Type B pancreatic cell (in vitro differentiated cells): ENCODE data around the gene FFAR4. TPM values are rescaled to one million over a fixed set of nuclear protein-coding genes. Genes with fewer than 3 reads are reported as not detected.

ENCODE experiments used
- DNase-seq: peaks from one replicate; pipeline ENCODE4 v3.0.0; 2021; ENCODE audit warnings: mixed read lengths; ENCODE audit not compliant: unreplicated experiment; ENCODE audit errors: extremely low spot score
- H3K27ac Mint-ChIP-seq: 2 replicates; pipeline ENCODE4 v1.8.0; 2021; ENCODE audit warnings: mild to moderate bottlenecking, mixed read lengths
- H3K27me3 Mint-ChIP-seq: 2 replicates; pipeline ENCODE4 v1.8.0; 2021; ENCODE audit warnings: mixed read lengths
- H3K36me3 Mint-ChIP-seq: 2 replicates; pipeline ENCODE4 v1.8.0; 2021; ENCODE audit warnings: mixed read lengths
- H3K4me1 Mint-ChIP-seq: one replicate; pipeline ENCODE4 v1.8.0; 2021; ENCODE audit warnings: mixed read lengths; ENCODE audit not compliant: unreplicated experiment
- H3K4me3 Mint-ChIP-seq: 2 replicates; pipeline ENCODE4 v1.8.0; 2021; ENCODE audit warnings: mild to moderate bottlenecking, mixed read lengths
- H3K9me3 Mint-ChIP-seq: 2 replicates; pipeline ENCODE4 v1.8.0; 2021; ENCODE audit warnings: mixed read lengths
- CTCF ChIP-seq: fragments of 200-600 bp; sonication (generic); conservative IDR thresholded peaks from 2 replicates; pipeline ENCODE4 v1.5.0; 2021; ENCODE audit warnings: antibody characterized with exemption, mild to moderate bottlenecking
- total RNA-seq: library from RNA; stranded (reverse); gene quantifications from 2 replicates; pipeline ENCODE4 v1.2.1, GENCODE V29; 2021; ENCODE audit warnings: low replicate concordance

Gene FFAR4
- total RNA-seq, 1 donor from 2014 or later = 0.70 TPM

GRCh38 chr10:93591065-93591808 is 24.8 kb downstream of the FFAR4 start:
- no peaks in the 10 kb centered on the region for H3K9me3 Mint-ChIP-seq
- H3K4me1 Mint-ChIP-seq = peaks cover 4% of the 10 kb centered on the region
- H3K4me3 Mint-ChIP-seq = no peak overlapping the region
- H3K27ac Mint-ChIP-seq = no peak overlapping the region
- no peaks in the 10 kb centered on the region for H3K36me3 Mint-ChIP-seq
- no peak for DNase-seq
- peaks cover 22% of the 10 kb centered on the region for H3K27me3 Mint-ChIP-seq
- no peak for TF ChIP-seq CTCF

DNA sequence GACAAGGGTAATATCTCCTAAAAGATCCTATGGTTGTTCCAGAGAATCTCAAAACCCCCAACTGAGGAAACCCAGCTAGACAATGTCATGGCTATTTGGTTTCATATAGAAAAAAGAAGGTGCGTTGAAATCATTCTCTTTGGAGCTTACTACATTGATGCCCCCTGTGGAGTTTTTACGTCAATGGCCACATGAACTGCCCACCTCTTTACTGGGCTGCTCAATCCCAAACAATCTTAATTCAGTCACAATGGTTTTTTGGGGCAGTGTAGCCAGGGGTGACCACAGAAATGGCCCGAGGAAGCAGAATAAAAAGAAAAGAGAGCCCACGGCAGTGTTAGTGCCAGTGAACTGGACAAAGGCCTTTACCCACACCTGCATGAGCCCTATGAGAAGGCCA is 26.8 kb downstream of the FFAR4 start:
- no peaks in the 10 kb centered on the region for H3K36me3 Mint-ChIP-seq
- peaks cover 4% of the 10 kb centered on the region for H3K4me1 Mint-ChIP-seq
- H3K27ac Mint-ChIP-seq = no peak overlapping the region
- peaks cover 30% of the 10 kb centered on the region for H3K27me3 Mint-ChIP-seq
- no peak for TF ChIP-seq CTCF
- H3K9me3 Mint-ChIP-seq = no peaks in the 10 kb centered on the region
- no peak for DNase-seq
- no peak overlapping the region for H3K4me3 Mint-ChIP-seq

DNA sequence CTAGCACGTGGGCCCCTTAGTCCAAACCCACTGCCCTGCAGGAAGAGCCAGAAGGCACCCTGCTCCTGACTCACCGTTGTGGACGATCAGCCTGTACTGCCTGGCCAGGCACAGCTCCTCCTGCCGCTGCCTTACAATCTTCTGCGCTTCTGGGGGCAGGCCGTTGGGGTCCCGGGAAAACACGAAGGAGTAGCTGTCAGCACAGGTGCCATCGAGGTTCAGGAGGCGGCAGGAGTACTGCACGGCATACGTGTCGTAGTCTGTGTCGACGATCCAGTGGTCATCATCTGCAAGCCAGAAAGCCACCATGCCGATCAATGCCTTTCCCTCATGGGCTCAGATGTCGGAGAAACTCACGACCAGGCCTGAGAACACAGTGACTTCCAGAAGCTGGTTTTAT is 27.3 kb downstream of the FFAR4 start:
- peaks cover 4% of the 10 kb centered on the region for H3K4me1 Mint-ChIP-seq
- no peak overlapping the region for H3K4me3 Mint-ChIP-seq
- no peaks in the 10 kb centered on the region for H3K36me3 Mint-ChIP-seq
- TF ChIP-seq CTCF = no peak
- H3K27me3 Mint-ChIP-seq = peaks cover 32% of the 10 kb centered on the region
- no peaks in the 10 kb centered on the region for H3K9me3 Mint-ChIP-seq
- no peak overlapping the region for H3K27ac Mint-ChIP-seq
- no peak for DNase-seq

- Mint-ChIP-seq H3K27me3 (peaks cover 28% of the 10 kb centered on the region), H3K36me3 (no peaks in the 10 kb centered on the region), H3K27ac (no peak overlapping the region), H3K4me3 (no peak overlapping the region), H3K4me1 (peaks cover 4% of the 10 kb centered on the region), H3K9me3 (no peaks in the 10 kb centered on the region)
- no peak for TF ChIP-seq CTCF
- DNase-seq = no peak
These were observed 28.1 kb downstream of the FFAR4 start for GRCh38 chr10:93594518-93594917.

GRCh38 chr10:93595378-93596161 is 29.1 kb downstream of the FFAR4 start:
- H3K4me1 Mint-ChIP-seq = peaks cover 4% of the 10 kb centered on the region
- peaks cover 34% of the 10 kb centered on the region for H3K27me3 Mint-ChIP-seq
- H3K4me3 Mint-ChIP-seq = no peak overlapping the region
- H3K27ac Mint-ChIP-seq = no peak overlapping the region
- DNase-seq = no peak
- no peaks in the 10 kb centered on the region for H3K36me3 Mint-ChIP-seq
- H3K9me3 Mint-ChIP-seq = no peaks in the 10 kb centered on the region
- TF ChIP-seq CTCF = no peak
